Thyroid gland (tissue), 4 donors: ENCODE results near the gene NDUFV1.

ENCODE experiments used
- CTCF ChIP-seq, 6 experiments: fragments of 200-600 bp in 3 of 6; fragments of 450-650 bp in 3 of 6; sonication (generic) in 3 of 6; IDR thresholded peaks; one replicate each; pipeline ENCODE4 v1.5.1; 2016 to 2019; ENCODE audit warnings: antibody characterized with exemption in 6 of 6, mild to moderate bottlenecking in 2 of 6, inconsistent platforms in 1 of 6, moderate library complexity in 1 of 6
- POLR2A ChIP-seq, 2 donors: fragments of 450-650 bp; IDR thresholded peaks; one replicate each; pipeline ENCODE4 v1.6.1; 2017; ENCODE audit warnings: antibody characterized with exemption in 2 of 2, mild to moderate bottlenecking in 2 of 2, moderate library complexity in 1 of 2

- TF ChIP-seq CTCF (IDR thresholded peaks at IDR 0.05), result no peak
- no peak for TF ChIP-seq POLR2A (IDR thresholded peaks at IDR 0.05)
These were observed 43.6 kb upstream of the NDUFV1 start for GRCh38 chr11:67562963-67563704.
